ENCODE results near the gene ALG3.

The ALG3 gene

GRCh38 chr3:184200825-184201224 lies 47.9 kb downstream of the ALG3 start:
- DNase-seq, result no peak
- TF ChIP-seq CTCF (IDR thresholded peaks at IDR 0.05; ENCODE audit: low read depth, low read length), result no peak
- Histone ChIP-seq H3K9me3 (no peaks in the 10 kb centered on the region), H3K36me3 (no peaks in the 10 kb centered on the region), H3K4me1 (no peaks in the 10 kb centered on the region), H3K27me3 (no peaks in the 10 kb centered on the region), H3K4me3 (ENCODE audit: low read depth, low read length) (no peak overlapping the region)

- Histone ChIP-seq H3K36me3 (peaks cover 12% of the 10 kb centered on the region), H3K4me3 (ENCODE audit: low read depth, low read length) (no peak overlapping the region), H3K4me1 (no peaks in the 10 kb centered on the region), H3K27me3 (no peaks in the 10 kb centered on the region), H3K9me3 (no peaks in the 10 kb centered on the region)
- DNase-seq, result no peak
- TF ChIP-seq CTCF (IDR thresholded peaks at IDR 0.05; ENCODE audit: low read depth, low read length), result no peak
These were observed 50.3 kb downstream of the ALG3 start for GRCh38 chr3:184198509-184198908.

GRCh38 chr3:184196536-184196935 lies 52.2 kb downstream of the ALG3 start:
- no peak for TF ChIP-seq CTCF (IDR thresholded peaks at IDR 0.05; ENCODE audit: low read depth, low read length)
- no peak for DNase-seq
- no peaks in the 10 kb centered on the region for H3K9me3 ChIP-seq
- H3K4me1 ChIP-seq, result no peaks in the 10 kb centered on the region
- H3K36me3 ChIP-seq, result peaks cover 30% of the 10 kb centered on the region
- no peaks in the 10 kb centered on the region for H3K27me3 ChIP-seq
- H3K4me3 ChIP-seq (ENCODE audit: low read depth, low read length), result no peak overlapping the region

- no peak overlapping the region for H3K4me3 ChIP-seq (ENCODE audit: low read depth, low read length)
- no peaks in the 10 kb centered on the region for H3K27me3 ChIP-seq
- H3K36me3 ChIP-seq, result peaks cover 53% of the 10 kb centered on the region
- no peak for TF ChIP-seq CTCF (IDR thresholded peaks at IDR 0.05; ENCODE audit: low read depth, low read length)
- DNase-seq, result no peak
- no peaks in the 10 kb centered on the region for H3K9me3 ChIP-seq
- H3K4me1 ChIP-seq, result no peaks in the 10 kb centered on the region
These were observed 54.7 kb downstream of the ALG3 start for GRCh38 chr3:184193991-184194539.

GRCh38 chr3:184192889-184193288 lies 55.9 kb downstream of the ALG3 start:
- H3K27me3 ChIP-seq, result no peaks in the 10 kb centered on the region
- no peaks in the 10 kb centered on the region for H3K9me3 ChIP-seq
- no peak for DNase-seq
- no peak for TF ChIP-seq CTCF (IDR thresholded peaks at IDR 0.05; ENCODE audit: low read depth, low read length)
- no peak overlapping the region for H3K4me3 ChIP-seq (ENCODE audit: low read depth, low read length)
- H3K36me3 ChIP-seq, result peaks cover 62% of the 10 kb centered on the region
- no peaks in the 10 kb centered on the region for H3K4me1 ChIP-seq

Measured in BE2C (cell line).